Measurements from ENCODE around the gene TPGS1.

DNA sequence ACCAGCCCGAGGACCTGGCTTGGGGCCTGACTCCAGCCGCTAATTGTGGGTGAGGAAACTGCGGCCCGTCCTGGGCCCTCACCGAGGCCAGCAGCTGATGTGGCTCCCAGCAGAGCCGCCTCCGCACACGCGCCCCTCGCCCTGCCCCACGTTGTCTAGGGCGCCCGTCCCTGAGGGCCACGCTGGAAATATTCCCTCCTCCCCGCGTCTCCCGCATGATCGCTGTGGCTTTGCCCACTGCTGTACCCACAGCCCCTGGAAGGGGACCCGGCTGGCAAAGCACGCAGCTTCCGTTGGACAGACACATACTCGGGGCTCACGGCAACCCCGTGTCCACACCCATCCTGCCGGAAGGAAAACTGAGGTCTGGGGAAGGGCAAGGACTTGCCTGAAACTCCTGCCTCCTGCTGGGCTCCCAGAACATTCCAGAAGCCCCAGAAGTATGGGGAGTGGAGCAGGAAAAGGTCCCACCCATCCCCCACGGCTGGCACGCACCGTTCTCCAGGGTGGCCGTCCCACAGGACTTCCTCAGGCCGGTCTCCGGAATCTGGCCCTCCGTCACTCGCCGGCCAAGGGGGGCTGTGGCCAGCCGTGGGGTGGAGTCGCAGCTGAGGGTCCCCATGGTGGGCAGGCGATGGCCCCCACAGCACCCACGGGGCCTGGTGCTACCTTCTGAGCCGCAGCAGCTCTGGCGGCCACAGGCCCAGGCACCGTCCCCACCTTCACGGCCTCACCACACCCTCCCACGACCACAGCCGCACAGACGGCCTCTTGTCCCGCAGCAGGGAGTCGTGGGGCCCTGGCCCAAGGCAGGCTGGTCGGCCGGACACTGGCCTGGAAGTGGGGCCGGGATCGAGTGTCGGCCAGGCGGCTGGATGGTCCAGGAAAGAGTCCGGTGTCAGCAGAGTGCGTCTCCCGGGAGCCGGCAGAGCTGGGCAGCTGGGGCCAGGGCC lies 32.9 kb upstream of the TPGS1 start:
- TF ChIP-seq EZH2 (IDR thresholded peaks at IDR 0.05; ENCODE audit: borderline replicate concordance, low read length) (no peak), CTCF (IDR thresholded peaks at IDR 0.05; ENCODE audit: low read length) (no peak)

Measured in OCI-LY1 (cell line).